OCI-LY7 (cell line): ENCODE measurements around the gene ABCF1. TPM values are rescaled to one million over a fixed set of nuclear protein-coding genes. Genes with fewer than 3 reads are reported as not detected.

Experiments
- BruUV-seq: library from RNA; stranded (reverse); fragments of 400-500 nt; replicated peaks from 2 replicates; lab custom pipeline; 2021; lab: Mats Ljungman, UMichigan
- CTCF ChIA-PET: fragments of 300-600 bp; sonication (Branson Sonifier 250); formaldehyde crosslinking; loops from one replicate; lab custom pipeline; 2022; ENCODE audit warnings: antibody characterized with exemption; ENCODE audit not compliant: unreplicated experiment; lab: Charles Lee
- POLR2A ChIA-PET: fragments of 300-600 bp; sonication (Branson Sonifier 250); formaldehyde crosslinking; loops from one replicate; lab custom pipeline; 2022; ENCODE audit warnings: antibody characterized with exemption; lab: Charles Lee
- DNase-seq: peaks from one replicate; pipeline ENCODE4 v3.0.0-alpha.2; 2015; ENCODE audit warnings: low spot score
- H2AFZ ChIP-seq: fragments of 200-600 bp; sonication (generic), shearing (Covaris generic); 2 replicates; pipeline ENCODE4 v1.6.1; 2014; ENCODE audit warnings: mild to moderate bottlenecking, antibody characterized with exemption, low read length, moderate library complexity
- H3K27ac ChIP-seq: fragments of 200-600 bp; sonication (generic); 2 replicates; pipeline ENCODE4 v1.5.1; 2014; ENCODE audit warnings: mixed run types, low read depth, mild to moderate bottlenecking, moderate library complexity, low read length, inconsistent platforms; ENCODE audit not compliant: poor library complexity, severe bottlenecking
- H3K36me3 ChIP-seq: fragments of 200-600 bp; sonication (generic); 2 replicates; pipeline ENCODE4 v1.6.1; 2014; ENCODE audit warnings: mild to moderate bottlenecking, antibody characterized with exemption, low read length, moderate library complexity, mixed read lengths; ENCODE audit not compliant: insufficient read depth
- H3K4me1 ChIP-seq: fragments of 200-600 bp; sonication (generic); 2 replicates; pipeline ENCODE4 v1.5.1; 2014; ENCODE audit warnings: mild to moderate bottlenecking, low read length; ENCODE audit not compliant: insufficient read depth, poor library complexity, severe bottlenecking
- H3K4me2 ChIP-seq: fragments of 200-600 bp; sonication (generic); 2 replicates; pipeline ENCODE4 v1.6.1; 2014; ENCODE audit warnings: mild to moderate bottlenecking, low read length
- H3K4me3 ChIP-seq: fragments of 200-600 bp; sonication (generic); 2 replicates; pipeline ENCODE4 v1.5.1; 2014; ENCODE audit warnings: mild to moderate bottlenecking, low read depth, low read length; ENCODE audit not compliant: poor library complexity, severe bottlenecking
- H3K79me2 ChIP-seq: fragments of 200-600 bp; sonication (generic); 2 replicates; pipeline ENCODE4 v1.6.1; 2016; ENCODE audit warnings: low read depth, mild to moderate bottlenecking, low read length, moderate library complexity, mixed read lengths; ENCODE audit not compliant: insufficient read depth
- H3K9me2 ChIP-seq: fragments of 200-600 bp; sonication (generic); 2 replicates; pipeline ENCODE4 v1.6.1; 2016; ENCODE audit warnings: mild to moderate bottlenecking, low read length, mixed read lengths; ENCODE audit not compliant: insufficient read depth
- H3K9me3 ChIP-seq: fragments of 200-600 bp; sonication (generic); 2 replicates; pipeline ENCODE4 v1.6.1; 2014; ENCODE audit warnings: mild to moderate bottlenecking, mixed run types, low read length, mixed read lengths
- H4K20me1 ChIP-seq: fragments of 200-600 bp; sonication (generic); 2 replicates; pipeline ENCODE4 v1.6.1; 2014; ENCODE audit warnings: mild to moderate bottlenecking, antibody characterized with exemption, low read length, moderate library complexity, mixed read lengths; ENCODE audit not compliant: insufficient read depth
- CTCF ChIP-seq: fragments of 200-600 bp; sonication (generic); conservative IDR thresholded peaks from 2 replicates; pipeline ENCODE4 v1.5.1; 2014; ENCODE audit warnings: mild to moderate bottlenecking, antibody characterized with exemption, low read length, moderate library complexity, mixed read lengths
- EZH2phosphoT487 ChIP-seq: fragments of 200-600 bp; sonication (generic); IDR thresholded peaks from 2 replicates; pipeline ENCODE4 v1.6.1; 2018; ENCODE audit warnings: low read depth, borderline replicate concordance, mild to moderate bottlenecking, mixed run types, antibody characterized with exemption, low read length, moderate library complexity, mixed read lengths
- intact Hi-C: fragments of 100-400 bp; cut with micrococcal nuclease; formaldehyde crosslinking; loops from one replicate; pipeline ENCODE4 v1.10.0; 2022; ENCODE audit not compliant: unreplicated experiment
- total RNA-seq, 2 experiments: library from RNA; depleted of rRNA in 1 of 2; stranded (reverse); fragments of >200 nt in 1 of 2; shearing (Covaris generic) in 1 of 2; gene quantifications; 2 replicates each; pipeline ENCODE4 v1.2.3, GENCODE V29; 2014 to 2022

The ABCF1 gene
- total RNA-seq, 2 experiments from 2014 or later = 53.0 to 86.7 TPM

GRCh38 chr6:30617565-30618269, 46.5 kb downstream of the ABCF1 start, which contains the start of gene MRPS18B:
Gene MRPS18B (plus strand): TSS chr6:30617840. CDS start chr6:30617866, 26 bp downstream.
- peak; percentile 98 for DNase-seq
- intact Hi-C loops = loop anchor here (1.0 to 5.0 kb wide), 6 partner anchors 30 to 585 kb away; partner anchors contain the start of genes ABCF1, C6orf136, FLOT1 and IER3
- TSS peak; percentile 91 for BruUV-seq
- ChIA-PET POLR2A (interaction anchor here (0.5 to 1.7 kb wide), 15 partner anchors 12 to 142 kb away, joined by 3 to 7 read pairs (median 4); partner anchors contain the start of genes ABCF1 and MDC1), CTCF (interaction anchor here (0.6 kb wide), 1 partner anchor 89 kb away, joined by 4 read pairs; no protein-coding TSS in a partner anchor)
- no peak for TF ChIP-seq CTCF
- no peak for TF ChIP-seq EZH2phosphoT487
- Histone ChIP-seq H4K20me1 (peaks cover 15% of the 10 kb centered on the region; the same call in 1 of the 2 replicates), H3K79me2 (peaks cover 63% of the 10 kb centered on the region), H3K4me1 (peaks cover 31% of the 10 kb centered on the region), H3K9me2 (no peaks in the 10 kb centered on the region), H3K36me3 (peaks cover 68% of the 10 kb centered on the region), H2AFZ (peak within 1 kb of the TSS; percentile 24; the same call in 1 of the 2 replicates), H3K27ac (peak within 1 kb of the TSS; percentile 91), H3K9me3 (no peaks in the 10 kb centered on the region), H3K4me3 (peak within 1 kb of the TSS; percentile 88), H3K4me2 (peak within 1 kb of the TSS; percentile 99)

- H3K4me3 ChIP-seq = peak overlapping the region; percentile 80
- peaks cover 13% of the 10 kb centered on the region; the same call in 1 of the 2 replicates for H4K20me1 ChIP-seq
- peak overlapping the region; percentile 72 for H3K27ac ChIP-seq
- H3K36me3 ChIP-seq = peaks cover 68% of the 10 kb centered on the region
- peak overlapping the region; percentile 87 for H3K4me2 ChIP-seq
- H2AFZ ChIP-seq = peak overlapping the region; percentile 24; the same call in 1 of the 2 replicates
- no TSS peak for BruUV-seq
- H3K9me3 ChIP-seq = no peaks in the 10 kb centered on the region
- no peaks in the 10 kb centered on the region for H3K9me2 ChIP-seq
- TF ChIP-seq EZH2phosphoT487 (no peak), CTCF (no peak)
- ChIA-PET CTCF (no interaction called here), POLR2A (interaction anchor here (0.5 to 1.7 kb wide), 14 partner anchors 11 to 119 kb away, joined by 3 to 7 read pairs (median 4); partner anchors contain the start of genes ABCF1 and MDC1)
- DNase-seq = no peak
- intact Hi-C loops = loop anchor here (5.0 kb wide), 3 partner anchors 69 to 584 kb away; partner anchors contain the start of genes FLOT1, IER3 and PPP1R18
- H3K79me2 ChIP-seq = peaks cover 57% of the 10 kb centered on the region
- peaks cover 25% of the 10 kb centered on the region for H3K4me1 ChIP-seq
Measured at GRCh38 chr6:30618270-30618797, 47.1 kb downstream of the ABCF1 start.
